WI38 (cell line): ENCODE data around the gene ACTN4.

Source experiments
- H3K4me3 ChIP-seq: 2 replicates; pipeline ENCODE4 v1.5.1; 2011; ENCODE audit warnings: low read depth, mild to moderate bottlenecking, control low read depth, low read length
- CTCF ChIP-seq: IDR thresholded peaks from 2 replicates; pipeline ENCODE4 v1.5.1; 2012; ENCODE audit warnings: low read depth, mild to moderate bottlenecking, control low read depth, low read length

The ACTN4 gene

GRCh38 chr19:38708413-38709024 lies 61.1 kb downstream of the ACTN4 start:
- H3K4me3 ChIP-seq: no peak overlapping the region
- no peak for TF ChIP-seq CTCF

- no peak overlapping the region for H3K4me3 ChIP-seq
- TF ChIP-seq CTCF: no peak
Measured at GRCh38 chr19:38709119-38709518, 61.7 kb downstream of the ACTN4 start.

- no peak for TF ChIP-seq CTCF
- no peak overlapping the region for H3K4me3 ChIP-seq
Measured at GRCh38 chr19:38709671-38710415, 62.4 kb downstream of the ACTN4 start.

- H3K4me3 ChIP-seq: no peak overlapping the region
- TF ChIP-seq CTCF: no peak
Measured at GRCh38 chr19:38710416-38710702, 62.9 kb downstream of the ACTN4 start.

- no peak overlapping the region for H3K4me3 ChIP-seq
- no peak for TF ChIP-seq CTCF
Measured at GRCh38 chr19:38710928-38711725, 63.7 kb downstream of the ACTN4 start.

GRCh38 chr19:38711726-38712153 lies 64.3 kb downstream of the ACTN4 start:
- H3K4me3 ChIP-seq: no peak overlapping the region
- no peak for TF ChIP-seq CTCF
